Mammary epithelial cell (primary cell): ENCODE measurements around the gene ZIC2.

Experiments used
- CTCF ChIP-seq, 2 donors: IDR thresholded peaks in 1 of 2; conservative IDR thresholded peaks in 1 of 2; 2 replicates each; pipeline ENCODE4 v1.5.1; 2011 to 2012; ENCODE audit warnings: inconsistent platforms in 2 of 2, low read length in 2 of 2, mild to moderate bottlenecking in 2 of 2, control low read depth in 1 of 2, low read depth in 1 of 2; ENCODE audit not compliant: insufficient read depth in 1 of 2; ENCODE audit errors: extremely low read depth in 1 of 2
- EZH2 ChIP-seq: IDR thresholded peaks from 2 replicates; pipeline ENCODE4 v1.6.1; 2012; ENCODE audit warnings: low read length, inconsistent platforms, borderline replicate concordance

GRCh38 chr13:99969453-99969918 is 12.1 kb upstream of the ZIC2 start:
- TF ChIP-seq EZH2 (no peak), CTCF (conservative IDR thresholded peaks at IDR 0.05 in 1 of 2, IDR thresholded peaks at IDR 0.05 in 1 of 2; ENCODE audit: extremely low read depth in 1 of 2, insufficient read depth in 1 of 2, low read depth in 1 of 2, low read length in 2 of 2) (no peak)
